HG02571 (cell line): ENCODE data around the gene PCDHB6.
"Not testable (repeated sequence)": the region's sequence is repeated elsewhere in the genome, so short reads cannot be mapped to it uniquely, and the experiment has no call there.

ENCODE experiments used
- ATAC-seq: cut with Tn5 transposase; IDR thresholded peaks from one replicate; pipeline ENCODE4 v1.9.1; 2021; ENCODE audit warnings: mild to moderate bottlenecking, moderate library complexity; ENCODE audit not compliant: unreplicated experiment

PCDHB6 gene

GRCh38 chr5:141201646-141202045, 51.8 kb downstream of the PCDHB6 start:
- not testable (repeated sequence) for ATAC-seq
